Measurements from ENCODE around the gene JAZF1. TPM values are rescaled to one million over a fixed set of nuclear protein-coding genes. Genes with fewer than 3 reads are reported as not detected.

JAZF1 gene
- total RNA-seq, 4 donors from 2014 or later, result 12.7 to 19.2 (median 14.7) TPM

GRCh38 chr7:27826357-27826756, 354.2 kb downstream of the JAZF1 start:
- WGBS, 2 donors, result 74 to 85% methylated on average over 5 of the region's 5 CpGs
- no peak overlapping the region for H3K27ac ChIP-seq
- no peak for DNase-seq
- intact Hi-C loops (cut with DNase I), result no loop called here
- no peaks in the 10 kb centered on the region for H3K27me3 ChIP-seq
- H3K36me3 ChIP-seq, result peaks cover 5 to 6% of the 10 kb centered on the region in 2 donors
- H3K4me3 ChIP-seq (replicated peaks in 1 of 3), result no peak overlapping the region
- TF ChIP-seq POLR2A (IDR thresholded peaks at IDR 0.05), result no peak
- TF ChIP-seq CTCF (IDR thresholded peaks at IDR 0.05), result no peak
- H3K4me1 ChIP-seq, result peaks cover 0 to 6% of the 10 kb centered on the region in 2 donors
- no peaks in the 10 kb centered on the region for H3K9me3 ChIP-seq

- DNase-seq, result no peak
- peaks cover 5 to 6% of the 10 kb centered on the region in 2 donors for H3K36me3 ChIP-seq
- no peak overlapping the region for H3K4me3 ChIP-seq (replicated peaks in 1 of 3)
- no peaks in the 10 kb centered on the region for H3K9me3 ChIP-seq
- intact Hi-C loops (cut with DNase I), result no loop called here
- H3K27ac ChIP-seq, result no peak overlapping the region
- H3K4me1 ChIP-seq, result peaks cover 0 to 6% of the 10 kb centered on the region in 2 donors
- TF ChIP-seq POLR2A (IDR thresholded peaks at IDR 0.05), result no peak
- no peak for TF ChIP-seq CTCF (IDR thresholded peaks at IDR 0.05)
- no peaks in the 10 kb centered on the region for H3K27me3 ChIP-seq
- 73 to 83% methylated on average over 2 of the region's 2 CpGs for WGBS, 2 donors
Observed at GRCh38 chr7:27825891-27826290, 354.7 kb downstream of the JAZF1 start.

- intact Hi-C loops (cut with DNase I), result no loop called here
Observed at GRCh38 chr7:27822245-27822644, 358.4 kb downstream of the JAZF1 start.

GRCh38 chr7:27812706-27813105, 367.9 kb downstream of the JAZF1 start:
- 95% methylated on average over 2 of the region's 2 CpGs for WGBS, 2 donors
- no peak overlapping the region for H3K4me3 ChIP-seq (replicated peaks in 1 of 3)
- intact Hi-C loops (cut with DNase I), result no loop called here
- TF ChIP-seq POLR2A (IDR thresholded peaks at IDR 0.05), result no peak
- TF ChIP-seq CTCF (IDR thresholded peaks at IDR 0.05), result no peak
- H3K27me3 ChIP-seq, result no peaks in the 10 kb centered on the region
- H3K4me1 ChIP-seq, result no peaks in the 10 kb centered on the region
- DNase-seq, result no peak
- H3K27ac ChIP-seq, result no peak overlapping the region
- no peaks in the 10 kb centered on the region for H3K9me3 ChIP-seq
- peaks cover 0 to 9% of the 10 kb centered on the region in 2 donors for H3K36me3 ChIP-seq

More at GRCh38 chr7:27822245-27822644, 358.4 kb downstream of the JAZF1 start:
- no peak overlapping the region for H3K4me3 ChIP-seq (replicated peaks in 1 of 3)
- no peak for DNase-seq
- 78 to 79% methylated on average over 2 of the region's 2 CpGs for WGBS, 2 donors
- no peaks in the 10 kb centered on the region for H3K27me3 ChIP-seq
- H3K9me3 ChIP-seq, result no peaks in the 10 kb centered on the region
- TF ChIP-seq POLR2A (IDR thresholded peaks at IDR 0.05) (no peak), CTCF (IDR thresholded peaks at IDR 0.05) (no peak)
- peaks cover 0 to 6% of the 10 kb centered on the region in 2 donors for H3K4me1 ChIP-seq
- no peak overlapping the region for H3K27ac ChIP-seq
- H3K36me3 ChIP-seq, result peaks cover 0 to 5% of the 10 kb centered on the region in 2 donors

GRCh38 chr7:27810186-27810585, 370.4 kb downstream of the JAZF1 start:
- no peaks in the 10 kb centered on the region for H3K27me3 ChIP-seq
- intact Hi-C loops (cut with DNase I), result no loop called here
- no peaks in the 10 kb centered on the region for H3K9me3 ChIP-seq
- no peak overlapping the region for H3K27ac ChIP-seq
- no peaks in the 10 kb centered on the region for H3K36me3 ChIP-seq
- no peak for DNase-seq
- H3K4me3 ChIP-seq (replicated peaks in 1 of 3), result no peak overlapping the region
- TF ChIP-seq POLR2A (IDR thresholded peaks at IDR 0.05) (no peak), CTCF (IDR thresholded peaks at IDR 0.05) (no peak)
- WGBS, 2 donors, result 89 to 97% methylated on average over 4 of the region's 4 CpGs
- no peaks in the 10 kb centered on the region for H3K4me1 ChIP-seq
